Activated T-helper 1 cell treated with Interleukin-2 at 50 U/mL for 16 hours (primary cell): ENCODE results near the gene PRKCI.

ENCODE experiments used
- DNase-seq: peaks from one replicate; pipeline ENCODE4 v3.0.0-alpha.2; 2020; ENCODE audit warnings: low read depth

The PRKCI gene

DNA sequence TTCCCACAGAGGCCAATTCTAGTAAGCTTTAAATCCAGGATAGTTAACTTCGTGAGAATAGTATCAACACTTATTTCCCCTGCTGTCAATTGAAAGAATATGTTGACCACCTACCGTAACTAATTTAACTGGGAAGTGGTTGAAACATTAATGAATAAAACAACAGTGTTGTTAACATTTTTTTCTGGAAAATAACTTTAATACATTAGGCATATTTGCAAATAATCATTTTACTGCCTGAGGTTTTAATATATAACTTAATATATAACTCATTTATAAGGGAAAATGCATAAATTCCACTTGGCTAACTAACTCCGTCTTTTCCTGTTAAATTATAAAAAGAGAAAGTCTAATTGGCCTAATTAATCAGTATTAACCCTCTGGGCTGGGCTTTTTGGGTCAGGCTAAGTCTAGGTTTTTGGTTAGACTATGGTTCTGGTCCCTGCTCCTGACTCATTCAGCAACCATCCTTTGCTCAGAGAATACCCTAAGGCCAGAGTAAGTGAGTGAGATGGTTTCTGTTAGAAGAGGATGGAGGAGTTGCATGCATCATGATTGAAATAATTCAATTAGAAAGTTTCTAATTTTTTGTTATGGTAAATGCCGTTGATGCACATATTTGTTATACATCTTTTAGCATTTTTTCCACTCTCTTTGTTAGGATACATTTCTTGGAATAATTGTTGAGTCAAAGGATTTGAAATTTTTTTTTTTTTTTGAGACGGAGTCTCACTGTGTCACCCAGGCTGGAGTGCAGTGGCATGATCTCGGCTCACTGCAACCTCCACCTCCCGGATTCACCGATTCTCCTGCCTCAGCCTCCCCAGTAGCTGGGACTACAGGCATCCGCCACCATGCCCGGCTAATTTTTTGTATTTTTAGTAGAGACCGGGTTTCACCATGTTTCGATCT lies 124.5 kb downstream of the PRKCI start:
- no peak for DNase-seq

DNA sequence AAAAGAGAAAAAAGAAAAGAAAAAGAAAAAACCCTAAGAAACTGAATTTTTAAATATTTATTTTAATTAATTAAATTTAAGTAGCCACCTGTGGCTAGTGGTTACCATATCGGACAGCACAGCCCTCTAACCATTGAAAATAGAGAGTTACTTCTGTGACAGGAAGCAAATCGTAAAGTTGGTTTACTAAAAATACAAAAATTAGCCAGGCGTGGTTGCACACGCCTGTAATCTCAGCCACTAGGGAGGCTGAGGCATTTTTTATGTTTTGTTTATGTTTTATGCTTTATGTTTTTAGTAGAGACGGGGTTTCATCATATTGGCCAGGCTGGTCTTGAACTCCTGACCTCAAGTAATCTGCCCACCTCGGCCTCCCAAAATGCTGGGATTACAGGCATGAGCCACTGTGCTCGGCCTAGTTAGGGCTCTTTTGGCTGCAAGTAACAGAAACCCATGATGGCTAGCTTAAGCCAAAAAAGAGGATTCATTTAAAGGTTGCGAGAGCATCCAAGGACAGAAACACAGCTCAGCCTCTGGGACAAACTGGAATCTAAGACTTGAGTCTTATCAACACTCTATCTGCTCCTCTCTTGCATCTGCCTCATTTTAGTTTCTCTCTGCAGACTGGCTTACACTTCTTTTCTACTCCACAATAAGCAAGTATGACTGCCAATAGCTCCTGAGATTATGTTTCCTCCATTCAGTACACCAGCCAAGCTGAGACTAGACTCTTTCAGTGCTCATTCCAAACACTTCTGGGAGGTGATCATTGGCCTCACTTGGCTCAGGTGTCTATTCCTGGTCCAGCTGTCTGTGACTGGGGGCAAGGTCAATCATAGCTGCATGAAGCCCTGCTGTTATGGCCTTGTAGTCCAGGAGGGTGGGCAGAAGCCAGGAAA lies 128.5 kb downstream of the PRKCI start:
- DNase-seq, result no peak

DNA sequence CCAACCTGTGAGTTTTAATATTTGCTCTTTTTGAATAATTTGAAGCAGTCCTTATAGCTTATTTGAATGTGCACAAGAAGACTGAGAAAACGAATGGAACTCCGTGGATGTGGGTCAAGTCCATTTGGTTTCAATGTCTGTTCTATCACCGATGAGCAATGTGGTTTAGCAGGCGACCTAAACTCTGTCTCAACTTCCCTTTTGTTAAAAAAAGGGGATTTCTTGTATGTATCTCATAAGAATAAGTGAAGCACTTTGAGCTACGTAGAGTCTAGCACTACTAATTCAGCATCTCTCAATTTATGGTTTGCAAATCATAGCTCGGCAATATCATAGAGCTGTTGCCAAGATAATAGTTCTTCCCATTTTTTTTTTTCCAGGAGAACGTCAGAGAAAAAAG lies 130.7 kb downstream of the PRKCI start:
- DNase-seq, result no peak

DNA sequence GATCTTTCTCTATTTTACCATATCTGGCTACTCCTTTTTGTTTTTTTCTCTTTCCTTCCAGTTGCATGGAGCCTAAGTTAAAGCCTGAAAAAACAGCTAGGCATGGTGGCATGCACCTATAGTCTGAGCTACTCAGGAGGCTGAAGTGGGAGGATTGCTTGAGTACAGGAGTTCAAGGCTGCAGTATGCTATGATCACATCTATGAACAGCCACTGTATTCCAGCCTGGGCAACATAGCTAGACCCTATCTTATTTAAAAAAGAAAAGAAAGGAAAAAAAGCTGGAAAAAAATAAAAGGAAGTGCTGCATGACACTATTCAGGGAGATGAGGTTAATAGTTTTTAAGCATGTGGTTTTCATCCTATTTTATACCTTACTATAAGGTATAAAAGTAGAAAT lies 131.3 kb downstream of the PRKCI start:
- no peak for DNase-seq

DNA sequence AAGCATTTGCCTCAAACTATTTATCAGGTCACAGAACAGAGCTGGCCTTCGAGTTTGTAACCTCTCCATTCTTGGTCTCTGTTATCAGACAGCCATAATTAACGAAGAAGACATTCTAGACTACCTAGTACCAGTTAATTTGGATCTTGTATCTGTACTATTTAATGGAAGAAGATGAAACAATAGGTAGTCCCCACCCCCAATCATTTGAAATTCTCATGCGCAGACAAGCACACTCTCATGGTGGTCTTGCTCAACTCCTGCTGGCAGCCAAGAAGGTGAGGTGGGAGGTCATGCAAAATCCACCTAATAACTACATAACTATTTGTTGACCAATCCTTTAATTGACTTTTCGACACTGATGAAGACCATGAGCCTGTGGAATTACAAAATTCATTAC lies 132.5 kb downstream of the PRKCI start:
- DNase-seq, result no peak
